Nephron (organoid): ENCODE measurements around the gene GET4.

Experiments
- H3K27ac Mint-ChIP-seq, 3 experiments: 2 replicates each; pipeline ENCODE4 v1.8.0; 2020; ENCODE audit warnings: mixed read lengths in 3 of 3, mild to moderate bottlenecking in 2 of 3, moderate library complexity in 1 of 3
- H3K27me3 Mint-ChIP-seq: 2 replicates; pipeline ENCODE4 v1.8.0; 2021; ENCODE audit warnings: low read depth, mild to moderate bottlenecking, moderate library complexity, mixed read lengths
- H3K36me3 Mint-ChIP-seq: 2 replicates; pipeline ENCODE4 v1.8.0; 2020; ENCODE audit warnings: low read depth, mixed read lengths
- H3K4me1 Mint-ChIP-seq: 2 replicates; pipeline ENCODE4 v1.8.0; 2020; ENCODE audit warnings: mixed read lengths
- H3K4me3 Mint-ChIP-seq, 3 experiments: 2 replicates each; pipeline ENCODE4 v1.8.0; 2020; ENCODE audit warnings: mild to moderate bottlenecking in 3 of 3, mixed read lengths in 3 of 3, moderate library complexity in 2 of 3
- H3K9me3 Mint-ChIP-seq: 2 replicates; pipeline ENCODE4 v1.8.0; 2020; ENCODE audit warnings: mixed read lengths
- CTCF ChIP-seq, 3 experiments: fragments of 200-600 bp; sonication (generic); IDR thresholded peaks; one replicate each; pipeline ENCODE4 v1.5.0; 2021; ENCODE audit warnings: antibody characterized with exemption in 3 of 3; ENCODE audit not compliant: unreplicated experiment in 3 of 3

GET4 gene

DNA sequence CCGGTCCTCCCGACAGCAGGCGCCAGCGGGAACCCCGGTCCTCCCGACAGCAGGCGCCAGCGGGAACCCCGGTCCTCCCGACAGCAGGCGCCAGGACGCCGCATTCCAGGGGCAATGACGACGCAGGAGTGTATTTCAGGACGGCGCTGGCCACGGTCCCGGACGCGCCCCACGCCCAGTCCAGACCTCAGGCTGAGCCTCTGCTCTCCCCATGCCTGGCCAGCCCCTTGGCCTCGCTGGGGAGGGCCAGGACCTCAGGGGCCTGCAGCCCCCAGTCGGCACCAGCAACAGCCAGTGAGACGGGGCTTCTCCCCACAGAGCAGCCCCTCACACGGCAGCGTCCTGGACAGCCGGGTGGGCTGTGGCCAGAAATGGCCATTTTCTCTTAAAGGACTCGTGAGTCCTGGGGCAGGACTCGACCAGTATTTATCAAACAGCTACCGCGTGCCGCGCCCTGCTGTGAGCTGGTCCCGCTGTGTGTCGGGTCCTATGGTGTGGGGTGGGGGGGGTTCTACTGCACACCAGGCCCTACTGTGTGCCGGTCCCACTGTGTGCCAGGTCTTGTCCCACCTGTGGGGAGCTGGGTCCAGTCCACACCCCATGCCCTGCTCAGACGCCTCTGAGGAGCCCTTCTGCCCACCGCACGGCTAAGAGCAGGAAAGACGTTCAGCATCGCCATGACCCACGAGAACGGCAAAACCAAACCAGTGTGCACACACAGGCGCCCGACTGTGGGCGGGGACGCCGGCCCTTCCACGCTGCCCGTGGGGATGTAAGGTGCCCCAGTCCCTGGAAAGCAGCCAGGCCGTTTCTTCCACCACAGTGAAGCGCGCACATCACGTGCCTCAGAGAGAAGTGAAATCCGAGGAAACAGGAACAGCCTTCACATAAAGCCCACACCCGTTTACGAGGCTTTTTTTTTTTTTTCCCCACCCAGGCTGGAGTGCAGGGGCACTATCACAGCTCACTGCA, 33.3 kb downstream of the GET4 start:
- H3K4me1 Mint-ChIP-seq, result no peaks in the 10 kb centered on the region
- H3K27me3 Mint-ChIP-seq, result peaks cover 39% of the 10 kb centered on the region
- no peaks in the 10 kb centered on the region for H3K36me3 Mint-ChIP-seq
- H3K27ac Mint-ChIP-seq, result no peak overlapping the region
- no peaks in the 10 kb centered on the region for H3K9me3 Mint-ChIP-seq
- no peak for TF ChIP-seq CTCF (IDR thresholded peaks at IDR 0.05; ENCODE audit: unreplicated experiment in 3 of 3)
- H3K4me3 Mint-ChIP-seq, result peak overlapping the region in 1 of 3 experiments; percentile 25

- H3K4me3 Mint-ChIP-seq, result peak overlapping the region in 1 of 3 experiments; percentile 21
- no peak overlapping the region for H3K27ac Mint-ChIP-seq
- no peaks in the 10 kb centered on the region for H3K9me3 Mint-ChIP-seq
- H3K4me1 Mint-ChIP-seq, result no peaks in the 10 kb centered on the region
- no peak for TF ChIP-seq CTCF (IDR thresholded peaks at IDR 0.05; ENCODE audit: unreplicated experiment in 3 of 3)
- peaks cover 32% of the 10 kb centered on the region for H3K27me3 Mint-ChIP-seq
- no peaks in the 10 kb centered on the region for H3K36me3 Mint-ChIP-seq
These were observed 34.1 kb downstream of the GET4 start for GRCh38 chr7:910441-910861.

DNA sequence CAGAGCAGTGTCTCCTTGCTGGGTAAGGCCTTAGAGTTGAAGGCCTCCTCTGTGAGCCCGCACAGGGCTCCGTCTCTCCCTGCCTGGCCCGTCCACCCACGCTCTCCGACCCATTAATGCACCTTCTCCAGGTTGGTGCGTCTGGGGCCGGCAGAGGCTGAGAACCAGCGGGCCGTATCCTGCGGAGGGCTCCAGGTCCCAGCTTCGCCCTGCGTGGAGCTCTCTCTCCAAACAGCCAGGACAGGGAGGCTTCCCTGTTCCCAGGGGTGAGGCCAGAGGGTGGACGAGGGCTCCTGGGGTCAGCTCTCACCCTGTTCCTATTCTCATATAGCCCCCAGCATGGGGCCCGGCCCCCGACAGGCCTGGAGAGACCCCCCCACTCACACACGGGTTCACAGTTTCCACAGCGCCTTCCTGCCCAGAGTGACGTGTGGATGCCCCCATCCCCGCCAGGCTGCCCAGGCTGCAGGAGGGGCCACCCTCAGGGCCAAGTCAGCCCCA, 34.6 kb downstream of the GET4 start:
- no peaks in the 10 kb centered on the region for H3K9me3 Mint-ChIP-seq

DNA sequence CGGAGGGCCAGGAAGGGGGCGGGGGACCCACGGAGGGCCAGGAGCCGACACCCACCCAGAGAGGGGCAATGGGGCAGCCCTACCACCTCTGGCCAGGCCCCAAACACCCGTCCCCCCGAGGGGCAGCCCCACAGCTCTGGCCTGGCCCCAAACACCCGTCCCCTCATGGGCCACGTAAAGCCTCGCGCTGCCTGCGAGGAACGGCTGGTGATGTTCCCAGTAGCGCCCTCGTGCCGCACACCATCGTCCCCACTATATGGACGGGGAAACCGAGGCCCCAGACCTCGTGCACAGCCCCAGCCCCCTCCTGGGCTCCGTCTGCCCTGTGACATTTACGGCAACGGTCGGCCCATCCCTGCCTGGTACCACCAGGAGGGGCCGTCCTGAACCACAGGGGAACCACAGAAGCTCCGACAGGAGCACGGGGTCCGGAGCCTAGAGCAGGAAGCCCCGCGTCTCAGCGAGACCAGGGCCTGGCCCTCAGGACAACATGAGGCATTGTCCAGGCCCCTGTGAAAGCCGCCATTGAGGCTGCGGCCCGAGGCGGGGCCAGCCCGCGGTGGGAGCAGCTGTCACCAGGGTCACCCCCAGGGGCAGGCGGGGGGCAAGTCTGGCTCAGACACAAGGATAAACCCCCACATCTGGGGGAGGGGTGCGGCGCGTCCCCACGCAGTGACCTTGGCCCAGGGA, 35.6 kb downstream of the GET4 start:
- Mint-ChIP-seq H3K9me3 (no peaks in the 10 kb centered on the region), H3K4me1 (peaks cover 9% of the 10 kb centered on the region), H3K27ac (no peak overlapping the region), H3K36me3 (no peaks in the 10 kb centered on the region), H3K27me3 (peaks cover 27% of the 10 kb centered on the region), H3K4me3 (no peak overlapping the region)
- TF ChIP-seq CTCF (IDR thresholded peaks at IDR 0.05; ENCODE audit: unreplicated experiment in 3 of 3), result no peak

More for the DNA sequence above, 34.6 kb downstream of the GET4 start:
- TF ChIP-seq CTCF (IDR thresholded peaks at IDR 0.05; ENCODE audit: unreplicated experiment in 3 of 3), result no peak
- Mint-ChIP-seq H3K4me3 (no peak overlapping the region), H3K36me3 (no peaks in the 10 kb centered on the region), H3K27me3 (peaks cover 27% of the 10 kb centered on the region), H3K27ac (no peak overlapping the region), H3K4me1 (peaks cover 2% of the 10 kb centered on the region)

DNA sequence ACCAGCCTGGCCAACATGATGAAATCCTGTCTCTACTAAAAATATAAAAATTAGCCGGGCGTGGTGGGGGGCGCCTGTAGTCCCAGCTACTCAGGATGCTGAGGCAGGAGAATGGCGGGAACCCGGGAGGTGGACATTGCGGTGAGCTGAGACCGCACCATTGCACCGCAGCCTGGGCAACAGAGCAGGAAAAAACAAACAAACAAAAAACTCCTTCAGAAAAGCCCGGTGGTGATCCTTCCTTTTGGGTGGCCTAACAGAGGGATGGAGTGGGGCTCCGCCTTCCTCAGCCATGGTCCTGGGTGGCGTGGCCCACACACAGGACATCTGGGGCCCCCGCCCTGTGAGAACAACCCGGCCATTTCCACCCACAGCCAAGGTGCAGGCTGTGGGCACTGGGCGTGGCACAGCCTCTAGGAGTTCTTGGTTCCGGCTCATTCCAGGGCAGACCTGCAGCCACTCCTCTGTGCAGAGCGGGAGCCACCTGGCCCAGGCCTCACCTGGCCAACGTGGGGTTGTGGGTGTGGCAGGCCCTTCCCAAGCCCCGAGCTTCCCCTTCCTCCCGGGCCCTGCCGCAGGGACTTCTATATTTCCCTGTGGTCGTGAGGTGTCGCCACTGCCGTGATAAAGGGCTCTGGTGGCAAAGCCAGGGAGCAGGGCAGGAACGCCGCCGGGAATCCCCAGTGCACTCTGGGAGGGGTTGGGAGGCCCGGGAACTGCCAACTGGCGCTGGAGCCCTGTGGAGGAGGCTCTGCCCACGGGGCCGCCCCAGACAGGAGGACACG, 37.6 kb downstream of the GET4 start:
- Mint-ChIP-seq H3K36me3 (no peaks in the 10 kb centered on the region), H3K4me3 (no peak overlapping the region), H3K27me3 (peaks cover 28% of the 10 kb centered on the region), H3K4me1 (peaks cover 13% of the 10 kb centered on the region), H3K9me3 (no peaks in the 10 kb centered on the region), H3K27ac (no peak overlapping the region)
- no peak for TF ChIP-seq CTCF (IDR thresholded peaks at IDR 0.05; ENCODE audit: unreplicated experiment in 3 of 3)
